HG03469 (cell line): ENCODE measurements around the gene NPB.

Experiments used
- ATAC-seq: cut with Tn5 transposase; IDR thresholded peaks from one replicate; pipeline ENCODE4 v1.9.1; 2021; ENCODE audit warnings: mild to moderate bottlenecking, moderate library complexity, moderate number of reproducible peaks; ENCODE audit not compliant: unreplicated experiment

Gene NPB

DNA sequence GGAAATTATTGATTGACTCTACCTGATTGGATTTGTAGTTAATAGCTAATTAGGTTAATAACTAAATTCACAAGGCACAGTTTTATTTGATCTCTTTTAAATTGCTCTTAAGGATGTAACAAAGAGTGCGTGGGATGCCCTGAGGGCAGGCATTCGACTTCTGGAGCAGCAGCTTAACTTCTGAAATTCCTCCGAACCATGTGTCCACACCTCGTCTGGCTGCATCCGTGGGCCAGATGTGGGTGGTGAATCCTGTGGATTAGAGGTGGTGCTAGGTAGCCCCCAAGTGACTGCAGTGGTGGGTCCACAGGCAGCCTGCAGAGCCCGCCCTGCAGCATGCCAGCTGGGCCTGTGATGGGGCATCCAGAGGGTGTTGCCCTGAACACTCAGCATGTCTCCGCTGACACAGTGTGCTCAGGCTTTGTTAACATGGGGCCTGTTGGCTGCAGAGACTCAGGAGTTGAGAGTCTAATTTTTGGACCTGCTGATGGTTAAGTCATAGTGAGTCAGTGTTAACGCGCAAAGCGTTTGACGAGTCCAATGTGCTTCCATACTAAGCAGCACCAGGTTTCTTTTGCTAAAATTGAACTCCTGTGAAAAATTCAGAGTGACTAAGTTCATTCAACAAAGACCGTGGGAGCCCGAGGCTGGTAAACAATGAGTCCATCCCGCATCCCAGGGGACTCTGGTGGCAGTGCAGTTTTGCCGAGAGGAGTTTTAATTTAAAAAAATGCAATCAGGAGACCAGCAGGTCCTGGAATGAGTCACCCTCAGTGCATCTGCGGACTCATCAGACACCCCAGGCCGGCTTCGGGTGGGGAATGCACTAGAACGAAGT is 3.8 kb upstream of the NPB start:
- no peak for ATAC-seq

DNA sequence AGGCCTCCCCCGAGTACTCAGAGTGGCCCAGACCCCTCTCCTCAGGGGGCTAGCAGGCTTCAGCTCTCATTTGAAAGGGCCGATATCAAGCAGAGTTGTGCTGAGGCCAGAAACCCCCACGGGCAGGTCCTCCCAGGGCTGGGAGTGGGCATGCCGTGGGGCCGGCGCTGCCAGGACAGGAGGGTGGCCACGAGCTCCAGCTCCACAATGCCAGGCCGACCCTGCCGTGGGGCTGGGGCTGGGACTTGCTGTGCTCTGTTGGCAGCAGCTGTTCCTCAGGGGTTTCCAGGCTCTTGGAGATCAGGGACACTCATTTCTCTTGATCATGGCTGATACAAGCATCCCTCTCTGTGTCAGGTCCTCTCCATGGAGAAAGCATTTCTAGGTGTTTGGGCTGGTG is 3.2 kb upstream of the NPB start:
- ATAC-seq = no peak

DNA sequence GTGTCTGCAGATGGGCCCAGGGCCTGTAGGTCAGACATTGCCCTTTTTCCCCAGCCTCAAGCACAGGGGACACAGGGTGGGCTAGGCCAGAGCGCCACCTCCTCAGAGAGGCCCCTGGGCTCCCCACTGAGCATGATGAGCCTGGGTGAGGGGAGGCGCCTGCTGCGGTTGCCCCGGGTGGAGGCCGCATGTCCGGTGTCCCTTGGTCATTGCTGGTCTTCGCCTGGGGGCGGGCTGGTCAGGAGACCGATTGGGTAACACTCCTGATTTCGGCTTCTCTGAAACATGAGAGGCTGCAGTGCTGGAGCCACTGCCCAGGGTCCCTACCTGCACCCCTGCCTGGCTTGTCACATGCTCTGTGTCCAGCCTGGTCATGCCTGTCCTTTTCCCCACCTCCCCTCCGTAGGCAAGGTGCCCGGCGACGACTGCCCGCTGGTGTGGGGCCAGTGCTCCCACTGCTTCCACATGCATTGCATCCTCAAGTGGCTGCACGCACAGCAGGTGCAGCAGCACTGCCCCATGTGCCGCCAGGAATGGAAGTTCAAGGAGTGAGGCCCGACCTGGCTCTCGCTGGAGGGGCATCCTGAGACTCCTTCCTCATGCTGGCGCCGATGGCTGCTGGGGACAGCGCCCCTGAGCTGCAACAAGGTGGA is 2.4 kb upstream of the NPB start:
- no peak for ATAC-seq

DNA sequence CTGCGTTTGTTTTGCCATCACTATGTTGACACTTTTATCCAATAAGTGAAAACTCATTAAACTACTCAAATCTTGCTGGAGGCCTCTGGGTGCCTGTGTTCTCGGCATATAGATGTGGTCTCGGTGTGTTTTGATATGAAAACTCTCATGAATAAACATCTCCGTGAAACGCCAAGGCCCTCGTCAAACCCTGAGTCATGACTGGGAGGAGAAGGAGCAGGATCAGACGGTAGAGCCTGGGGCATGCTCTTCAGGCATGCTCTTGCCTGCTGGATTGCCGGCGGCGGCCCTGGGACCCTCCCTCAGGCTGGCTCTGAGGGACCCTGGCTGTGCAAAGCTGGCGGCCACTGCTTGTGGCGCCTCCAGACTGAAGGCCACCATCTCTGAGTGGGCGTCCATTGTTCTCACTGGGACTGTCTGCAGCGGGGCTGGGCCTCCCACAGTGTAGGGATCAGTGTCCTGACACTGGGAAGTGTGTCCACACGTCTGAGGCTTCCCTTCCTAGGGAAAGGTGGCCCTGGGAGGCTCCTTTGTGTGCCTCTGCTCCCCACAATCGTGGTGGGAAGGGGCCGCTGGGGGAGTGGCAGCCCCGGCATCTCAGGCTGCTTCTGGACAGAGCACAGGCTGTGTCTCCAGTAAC is 1.7 kb upstream of the NPB start:
- ATAC-seq = no peak

DNA sequence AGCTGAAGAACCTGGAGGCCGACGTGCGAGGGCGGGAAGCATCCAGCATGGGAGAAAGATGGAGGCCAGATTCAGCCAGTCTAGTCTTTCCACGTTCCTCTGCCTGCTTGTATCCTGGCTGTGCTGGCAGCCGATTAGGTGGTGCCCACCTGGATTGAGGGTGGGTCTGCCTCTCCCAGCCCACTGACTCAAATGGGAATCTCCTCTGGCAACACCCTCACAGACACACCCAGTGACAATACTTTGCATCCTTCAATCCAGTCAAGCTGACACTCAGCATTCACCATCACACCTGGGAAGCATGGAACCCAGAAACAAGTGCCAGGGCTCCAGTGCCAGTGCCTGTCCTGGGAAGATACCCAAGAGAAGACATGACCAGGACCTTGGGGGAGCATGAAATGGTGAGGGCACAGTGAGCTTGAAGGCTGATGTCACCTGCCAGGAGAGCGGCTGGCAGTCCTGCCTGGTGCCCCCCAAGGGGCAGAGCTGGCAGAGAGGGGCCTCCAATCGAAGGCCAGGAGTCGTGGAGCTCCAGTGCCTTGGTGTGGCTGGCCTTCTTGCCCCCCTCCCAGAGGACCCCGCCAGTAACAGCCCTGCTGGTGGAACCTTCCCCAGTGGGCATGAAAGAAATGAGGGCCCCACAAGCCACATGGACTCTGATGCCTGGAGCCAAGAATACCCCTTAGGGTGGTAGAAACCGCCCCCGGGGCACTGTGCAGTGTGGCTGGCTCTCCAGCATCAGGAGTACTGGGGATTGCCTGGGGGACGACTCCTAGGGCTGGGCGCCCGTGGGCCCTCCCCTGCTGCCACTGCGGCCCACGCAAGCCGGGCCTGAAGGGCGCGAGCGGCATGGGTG is 643 bp upstream of the NPB start:
- ATAC-seq = no peak

DNA sequence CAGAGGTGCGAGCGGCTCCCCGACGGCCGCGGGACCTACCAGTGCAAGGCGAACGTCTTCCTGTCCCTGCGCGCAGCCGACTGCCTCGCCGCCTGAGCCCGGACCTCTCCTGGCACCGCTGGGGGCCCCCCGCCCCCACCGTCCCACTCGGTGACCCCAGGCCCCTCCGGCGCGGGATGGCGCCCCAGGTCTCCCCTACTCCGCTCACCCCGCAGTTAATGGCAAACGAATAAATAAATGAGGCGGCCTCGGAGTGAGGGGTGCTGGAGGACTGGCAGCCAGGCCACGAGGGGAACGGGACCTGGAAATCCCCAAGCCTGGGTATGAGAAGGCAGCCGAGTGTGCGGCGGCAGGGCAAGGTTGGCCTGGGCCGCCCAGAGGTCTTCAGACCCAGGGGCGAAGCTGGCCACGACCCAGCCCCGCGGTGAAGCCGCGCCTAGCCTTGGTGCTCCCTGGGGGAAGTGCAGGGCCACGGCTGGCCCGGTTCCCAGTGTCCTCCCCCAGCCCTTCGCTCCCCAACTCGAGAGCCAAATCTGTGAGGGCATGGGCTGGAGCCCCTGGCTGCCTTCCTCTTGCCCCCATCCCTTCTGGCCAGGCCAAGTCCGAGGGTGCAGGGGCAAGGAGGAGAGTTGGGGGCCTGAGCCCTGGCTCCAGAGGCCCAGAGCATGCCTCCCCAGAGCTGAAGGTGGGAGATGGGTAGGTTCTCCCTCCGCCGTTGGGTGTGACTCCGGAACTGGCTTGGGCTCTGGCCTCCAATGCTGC is 796 bp downstream of the NPB start:
- no peak for ATAC-seq

DNA sequence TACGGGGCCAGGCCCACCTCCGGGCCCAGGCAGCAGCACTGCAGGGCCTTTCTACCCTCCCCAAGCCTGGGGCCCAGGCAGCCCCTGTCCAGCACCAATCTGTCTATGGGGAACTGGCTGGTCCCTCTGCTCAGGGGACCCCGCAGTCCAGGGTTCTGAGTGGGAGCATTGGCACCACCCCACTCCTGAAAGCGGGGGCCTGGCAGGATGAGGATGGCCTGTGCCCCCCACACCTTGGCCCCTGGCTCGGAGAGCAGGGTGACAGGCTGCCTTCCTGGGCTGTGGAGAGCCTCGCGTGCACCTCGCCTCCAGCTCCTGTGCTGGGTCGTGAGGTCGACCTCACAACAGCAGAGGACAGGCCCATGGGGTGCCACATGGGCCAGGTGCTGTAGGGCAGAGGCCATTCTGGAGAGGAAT is 1.4 kb downstream of the NPB start:
- no peak for ATAC-seq

DNA sequence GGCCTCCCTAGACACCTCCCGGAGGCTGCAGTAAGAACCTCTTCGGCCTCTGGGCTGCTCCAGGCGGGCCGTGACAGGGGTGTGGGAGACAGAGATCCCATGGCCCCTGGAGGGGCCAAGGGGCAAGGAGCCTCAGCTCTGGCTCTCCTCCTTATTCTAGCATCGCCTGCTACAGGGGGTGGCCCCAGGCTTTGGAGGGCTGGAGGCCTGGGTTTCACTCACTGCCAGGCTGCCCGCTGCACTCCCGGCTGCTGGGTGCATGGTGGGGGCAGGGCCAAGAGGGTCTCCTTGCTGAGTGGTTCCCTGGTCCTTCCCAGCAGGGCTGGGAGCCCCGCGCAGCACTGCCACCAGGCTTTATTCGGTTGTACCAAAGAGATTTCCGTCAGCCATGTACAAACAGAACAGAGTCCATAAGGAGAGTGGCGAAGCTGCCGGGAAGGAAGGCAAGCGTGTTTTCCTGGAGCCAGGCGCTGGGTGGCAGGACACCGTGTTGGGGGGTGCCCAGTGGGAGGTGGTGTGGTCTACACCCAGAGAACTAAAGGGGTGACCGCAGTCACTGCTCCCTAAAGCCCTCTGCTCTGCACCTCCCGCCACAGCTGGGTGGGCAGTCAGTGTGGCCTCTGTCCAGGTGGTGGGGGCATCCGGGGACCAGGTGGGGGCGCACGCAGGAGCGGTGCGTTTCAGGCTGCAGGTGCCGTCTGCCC is 2.0 kb downstream of the NPB start:
- no peak for ATAC-seq

DNA sequence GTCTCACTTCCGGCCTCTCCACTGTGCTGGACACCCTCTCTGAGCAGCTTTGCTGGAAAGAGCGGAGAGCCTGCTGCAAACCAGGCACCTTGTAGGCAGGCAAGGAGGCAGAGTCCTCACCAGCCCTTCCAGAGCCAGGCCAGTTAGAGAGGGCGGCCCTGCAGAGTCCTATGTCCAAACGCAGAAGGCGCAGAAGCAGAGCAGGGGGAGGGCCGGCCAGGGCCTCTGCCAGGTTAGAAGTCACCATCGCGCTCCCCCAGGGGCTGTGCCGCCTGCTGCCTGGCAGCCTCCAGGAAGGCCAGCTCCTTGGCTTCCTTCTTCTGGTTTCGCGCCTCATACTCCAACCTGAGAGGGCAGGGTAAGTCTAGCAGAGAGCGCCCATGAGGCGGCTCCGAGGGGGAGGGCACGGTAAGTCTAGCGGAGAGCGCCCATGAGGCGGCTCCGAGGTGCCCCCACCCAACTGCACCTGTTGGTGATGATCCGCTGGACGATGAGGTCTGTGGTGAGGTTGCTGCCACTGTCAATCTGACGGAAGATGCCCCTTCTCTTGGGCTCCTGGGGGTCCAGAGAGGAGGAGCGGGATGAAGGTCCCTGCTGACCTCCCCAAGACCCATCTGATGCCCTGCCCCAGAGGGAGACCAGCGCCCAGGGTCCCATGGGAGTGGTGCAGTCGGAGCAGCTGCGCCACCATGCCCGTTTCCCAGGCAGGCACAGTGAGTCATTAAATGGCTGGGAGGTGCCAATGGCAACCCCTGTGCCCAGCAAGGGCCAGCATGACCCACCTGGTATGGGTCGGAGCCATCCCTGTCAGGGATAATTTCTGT is 2.8 kb downstream of the NPB start:
- ATAC-seq = no peak

DNA sequence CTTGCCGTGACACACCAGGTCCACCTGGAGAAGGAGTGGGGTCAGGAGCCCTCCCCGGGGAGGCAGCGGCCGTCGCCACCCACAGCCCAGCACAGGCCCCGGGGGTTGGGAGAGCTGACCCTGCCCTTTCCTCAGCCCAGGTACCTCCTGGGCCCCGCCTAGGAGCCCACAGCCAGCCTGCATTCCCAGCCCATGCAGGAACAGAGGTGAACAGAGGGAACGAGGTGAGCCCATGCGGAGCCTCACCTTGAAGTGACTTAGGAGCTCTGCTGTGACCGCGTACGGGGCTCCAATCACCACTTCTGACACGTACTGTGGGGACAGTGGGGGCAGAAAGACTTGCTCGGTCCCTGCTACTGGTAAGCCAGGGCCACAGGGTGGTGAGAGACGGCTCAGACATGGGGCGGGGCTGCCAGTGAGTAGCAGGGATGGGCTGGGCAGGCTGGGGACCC is 3.4 kb downstream of the NPB start:
- no peak for ATAC-seq

DNA sequence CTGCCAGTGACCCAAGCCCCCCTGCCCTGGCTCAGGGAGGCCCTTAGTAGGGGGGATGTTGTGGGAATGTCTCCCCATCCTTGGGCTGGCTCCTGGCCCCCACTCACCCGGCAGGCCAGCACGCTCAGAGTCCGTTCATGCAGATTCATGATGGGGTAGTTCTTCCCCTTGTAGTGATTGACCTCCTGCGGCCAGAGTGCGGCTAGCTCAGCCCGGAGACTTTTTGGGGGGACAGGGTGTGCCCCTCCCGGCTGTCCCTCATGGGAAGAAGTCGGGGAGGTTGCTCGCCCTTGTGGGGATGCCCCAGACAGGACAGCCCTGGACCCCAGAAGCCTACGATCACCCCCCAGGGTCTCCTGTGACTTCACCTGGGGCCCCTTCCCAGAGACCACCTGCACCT is 4.0 kb downstream of the NPB start:
- ATAC-seq = no peak

DNA sequence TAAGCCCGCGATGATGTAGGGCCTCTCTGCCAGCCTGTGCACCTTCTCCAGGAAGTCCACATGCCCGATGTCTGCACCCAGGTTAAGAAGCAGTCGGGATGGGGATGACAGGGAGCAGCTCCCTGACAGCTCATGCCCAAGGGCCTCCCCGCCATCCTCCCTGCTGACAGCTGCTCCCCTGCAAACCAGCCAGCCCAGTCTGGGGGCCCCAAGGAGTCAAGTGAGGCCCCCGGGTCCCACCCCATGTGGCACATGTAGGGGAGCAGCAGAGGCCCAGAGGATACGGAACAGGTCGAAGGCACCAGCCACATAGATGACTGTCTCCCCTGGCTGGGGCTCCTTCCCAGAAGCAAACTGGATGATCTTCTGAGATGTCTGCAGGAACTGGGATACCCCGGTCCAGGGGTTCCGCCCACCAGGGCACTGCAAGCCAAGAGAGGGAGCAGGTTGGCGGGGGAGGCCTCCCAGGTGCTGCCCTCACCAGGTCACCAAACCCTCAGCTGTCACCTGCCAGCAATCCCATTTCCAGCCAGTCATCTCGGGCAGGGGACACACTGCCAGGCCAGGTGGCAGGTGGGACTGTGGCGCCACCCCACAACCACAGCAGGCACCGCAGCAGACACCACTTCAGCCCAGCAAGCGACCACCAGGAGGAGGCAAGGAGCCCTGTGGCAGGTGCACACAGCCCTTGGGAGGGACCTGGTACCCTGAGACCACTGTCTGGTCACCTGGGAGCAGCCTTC is 4.6 kb downstream of the NPB start:
- no peak for ATAC-seq

DNA sequence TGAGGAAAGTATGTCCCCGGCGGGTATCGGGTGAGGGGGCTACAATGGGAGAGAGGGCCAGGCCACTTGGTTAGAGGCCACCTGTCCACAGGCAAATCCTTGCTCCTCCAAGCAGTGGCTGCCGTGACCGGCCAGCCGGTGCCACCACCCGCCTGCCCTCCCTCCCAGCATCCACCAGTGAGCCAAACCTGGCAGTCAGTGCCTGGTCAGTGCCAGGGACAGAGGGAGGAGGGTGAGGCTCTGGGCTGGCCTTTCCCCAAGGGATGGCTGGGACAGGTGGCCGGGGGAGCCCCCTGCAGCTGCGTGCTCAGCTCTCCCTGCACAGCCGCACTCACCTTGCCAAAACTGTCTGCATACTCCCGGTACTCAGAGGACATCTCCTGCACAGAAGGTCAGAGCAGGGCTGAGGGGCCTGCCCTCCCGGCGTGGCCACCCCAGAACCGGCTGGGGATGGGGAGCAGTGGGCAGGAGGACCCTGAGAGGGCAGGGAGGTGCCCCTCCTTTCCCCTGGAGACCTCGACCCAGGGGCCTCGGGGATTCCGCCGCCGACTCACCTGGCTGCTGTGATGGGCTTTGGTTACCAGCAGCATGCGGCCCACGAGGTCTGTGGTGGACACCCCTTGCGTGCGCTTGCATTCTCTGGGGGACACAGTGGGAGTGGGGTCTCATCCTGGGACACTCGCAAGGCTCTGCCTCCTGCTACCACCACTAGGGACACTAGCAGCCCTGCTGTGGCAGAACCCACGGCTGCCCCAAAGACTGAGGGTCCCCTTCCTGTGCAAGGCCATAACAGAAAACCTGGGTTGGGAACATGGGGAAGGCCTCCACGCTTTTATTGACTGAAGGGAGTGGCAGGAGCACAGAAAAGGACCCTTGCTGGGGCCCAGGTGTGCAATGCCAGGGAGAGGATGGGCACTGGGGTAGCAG is 5.4 kb downstream of the NPB start:
- ATAC-seq = no peak

DNA sequence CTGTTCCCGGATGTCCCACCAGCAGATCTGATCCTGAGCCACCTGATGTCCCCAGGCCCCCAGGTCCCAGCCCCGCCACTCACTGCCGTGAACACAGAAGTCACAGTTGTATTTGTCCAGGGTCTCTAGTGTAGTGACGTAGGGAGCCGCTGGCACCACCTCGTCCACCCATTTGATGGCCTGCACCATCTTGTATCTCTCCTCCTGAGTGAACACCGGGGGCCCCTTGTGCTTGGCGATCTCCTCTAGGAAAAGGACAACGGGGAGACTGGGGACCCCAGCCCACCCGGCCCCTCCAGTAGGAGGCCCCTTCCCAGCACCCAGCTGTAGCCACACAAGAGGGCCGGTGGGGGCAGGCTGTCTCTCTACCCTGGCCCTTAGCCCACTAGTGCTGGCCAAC is 6.8 kb downstream of the NPB start:
- no peak for ATAC-seq

DNA sequence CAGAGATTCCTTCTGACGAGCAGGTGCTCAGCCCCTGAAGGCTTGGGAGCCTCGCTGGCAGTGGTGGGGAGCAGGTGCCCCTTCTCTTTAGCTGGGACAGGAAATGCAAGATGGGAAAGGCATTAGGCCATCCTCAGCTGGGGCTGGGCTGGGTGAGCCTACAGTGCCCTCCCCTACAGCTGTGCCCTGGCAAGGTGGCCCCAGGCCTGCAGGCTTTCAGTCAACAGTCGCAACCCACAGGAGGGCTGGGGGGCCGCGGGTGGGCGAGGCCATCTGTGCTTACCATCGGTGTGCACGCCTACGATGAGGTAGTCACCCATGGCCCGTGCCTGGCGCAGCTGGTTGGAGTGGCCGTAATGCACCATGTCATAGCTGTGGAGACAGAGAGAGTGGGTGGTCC is 7.2 kb downstream of the NPB start:
- no peak for ATAC-seq

DNA sequence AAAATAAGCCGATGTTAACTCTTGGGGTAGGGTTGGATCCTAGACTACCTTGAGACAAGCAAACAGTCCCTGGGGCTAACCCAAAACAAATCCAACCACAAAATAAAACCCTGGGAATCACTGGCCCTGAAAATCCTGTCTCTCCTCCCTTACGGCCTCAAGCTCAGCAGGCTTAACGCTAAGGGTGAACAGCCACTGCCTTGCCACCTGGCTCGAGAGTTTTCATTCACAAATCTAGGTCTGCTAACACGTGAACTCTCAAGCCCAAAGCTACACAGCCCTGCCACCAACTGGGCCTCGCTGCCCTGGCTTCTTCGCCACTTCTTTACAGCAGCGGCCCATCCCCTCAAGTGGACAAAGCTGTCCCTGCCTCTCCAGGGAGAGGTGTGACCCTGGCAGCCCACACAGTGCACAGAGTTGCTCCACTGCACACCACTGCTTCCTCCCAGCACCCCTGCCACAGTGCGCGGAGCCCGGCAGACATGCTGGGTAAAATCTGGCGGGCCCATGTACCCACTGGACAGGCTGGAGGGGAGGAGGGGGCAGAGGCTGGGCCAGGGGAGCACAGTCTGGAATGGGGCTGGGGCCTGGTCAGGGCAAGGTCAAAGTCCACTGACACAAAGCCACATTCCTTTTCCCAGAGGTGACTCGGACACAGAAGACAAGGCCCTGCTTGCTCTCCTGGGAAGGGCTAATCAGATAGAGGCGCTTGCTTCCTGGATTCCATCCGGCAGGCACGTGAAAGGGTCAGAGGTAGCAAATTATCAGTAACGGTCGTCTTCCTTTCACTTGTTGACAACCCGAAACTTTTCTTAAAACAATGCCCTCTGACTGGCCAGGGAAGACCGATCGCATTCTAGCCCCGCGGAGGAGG is 8.2 kb downstream of the NPB start:
- no peak for ATAC-seq
